Mesenchymal stem cell (in vitro differentiated cells and primary cell): ENCODE data around the gene MKS1.
A peak's percentile ranks its signal among the peaks of the same experiment; 100 is the strongest.

Experiments
- DNase-seq: peaks from one replicate; pipeline ENCODE4 v3.0.0-alpha.2; 2013
- H2AFZ ChIP-seq: one replicate; pipeline ENCODE4 v1.6.1; 2013; ENCODE audit warnings: low read depth, mild to moderate bottlenecking, control low read depth, inconsistent platforms, low read length, moderate library complexity
- H2AK5ac ChIP-seq: 2 replicates; pipeline ENCODE4 v1.6.1; 2013; ENCODE audit warnings: low read length, moderate library complexity, mild to moderate bottlenecking, inconsistent platforms; ENCODE audit not compliant: severe bottlenecking
- H2BK120ac ChIP-seq: one replicate; pipeline ENCODE4 v1.6.1; 2013; ENCODE audit warnings: low read depth, mild to moderate bottlenecking, inconsistent platforms, low read length, moderate library complexity
- H2BK12ac ChIP-seq, 2 experiments: one replicate each; pipeline ENCODE4 v1.6.1; 2013; ENCODE audit warnings: inconsistent platforms in 2 of 2, low read length in 2 of 2, mild to moderate bottlenecking in 2 of 2, moderate library complexity in 2 of 2, control low read depth in 1 of 2
- H2BK15ac ChIP-seq: one replicate; pipeline ENCODE4 v1.6.1; 2013; ENCODE audit warnings: mild to moderate bottlenecking, low read depth, inconsistent platforms; ENCODE audit not compliant: poor library complexity, severe bottlenecking
- H2BK5ac ChIP-seq: 2 replicates; pipeline ENCODE4 v1.6.1; 2013; ENCODE audit warnings: low read depth, mild to moderate bottlenecking, low read length, control low read depth, inconsistent platforms; ENCODE audit not compliant: poor library complexity, severe bottlenecking
- H3K14ac ChIP-seq, 2 experiments: one replicate each; pipeline ENCODE4 v1.6.1; 2013; ENCODE audit warnings: inconsistent platforms in 2 of 2, low read length in 2 of 2, control low read depth in 1 of 2, mild to moderate bottlenecking in 1 of 2, moderate library complexity in 1 of 2
- H3K18ac ChIP-seq, 2 experiments: one replicate each; pipeline ENCODE4 v1.6.1; 2013; ENCODE audit warnings: inconsistent platforms in 2 of 2, low read length in 2 of 2, control low read depth in 1 of 2, low read depth in 1 of 2, mild to moderate bottlenecking in 1 of 2
- H3K23ac ChIP-seq, 2 experiments: one replicate each; pipeline ENCODE4 v1.6.1; 2013; ENCODE audit warnings: inconsistent platforms in 2 of 2, low read length in 2 of 2, mild to moderate bottlenecking in 2 of 2, moderate library complexity in 2 of 2, control low read depth in 1 of 2
- H3K27ac ChIP-seq: 2 replicates; pipeline ENCODE4 v1.5.1; 2013; ENCODE audit warnings: mild to moderate bottlenecking, moderate library complexity, low read length, control low read depth, inconsistent platforms; ENCODE audit not compliant: poor library complexity, severe bottlenecking
- H3K27me3 ChIP-seq, 2 experiments: 2 replicates each; pipeline versions ENCODE4 v1.6.1 to v1.7.0; 2013; ENCODE audit warnings: low read length in 2 of 2, mild to moderate bottlenecking in 2 of 2, moderate library complexity in 2 of 2, control low read depth in 1 of 2, inconsistent platforms in 1 of 2; ENCODE audit not compliant: control insufficient read depth in 1 of 2, insufficient read depth in 1 of 2
- H3K36me3 ChIP-seq, 2 experiments: 2 replicates each; pipeline versions ENCODE4 v1.6.1 to v1.7.0; 2013; ENCODE audit warnings: low read length in 2 of 2, control low read depth in 1 of 2, inconsistent platforms in 1 of 2, low read depth in 1 of 2, mild to moderate bottlenecking in 1 of 2; ENCODE audit not compliant: insufficient read depth in 2 of 2, control insufficient read depth in 1 of 2
- H3K4ac ChIP-seq, 2 experiments: one replicate each; pipeline ENCODE4 v1.6.1; 2013; ENCODE audit warnings: inconsistent platforms in 2 of 2, low read length in 2 of 2, mild to moderate bottlenecking in 2 of 2, moderate library complexity in 2 of 2, control low read depth in 1 of 2, low read depth in 1 of 2
- H3K4me1 ChIP-seq: 2 replicates; pipeline ENCODE4 v1.6.1; 2013; ENCODE audit warnings: low read depth, low read length, control low read depth; ENCODE audit not compliant: control insufficient read depth, insufficient read depth
- H3K4me2 ChIP-seq: 2 replicates; pipeline ENCODE4 v1.6.1; 2013; ENCODE audit warnings: low read length, mild to moderate bottlenecking, inconsistent platforms; ENCODE audit not compliant: poor library complexity, severe bottlenecking
- H3K4me3 ChIP-seq, 2 experiments: 2 replicates each; pipeline versions ENCODE4 v1.5.1 to v1.7.0; 2013; ENCODE audit warnings: low read length in 2 of 2, mild to moderate bottlenecking in 2 of 2, control low read depth in 1 of 2, low read depth in 1 of 2; ENCODE audit not compliant: insufficient read depth in 1 of 2
- H3K79me1 ChIP-seq: replicated peaks from 2 replicates; pipeline ENCODE4 v1.6.1; 2013; ENCODE audit warnings: mild to moderate bottlenecking, control low read depth, low read length, inconsistent platforms; ENCODE audit not compliant: poor library complexity, severe bottlenecking
- H3K9ac ChIP-seq: 2 replicates; pipeline ENCODE4 v1.7.0; 2013; ENCODE audit warnings: mild to moderate bottlenecking, low read length, moderate library complexity
- H3K9me3 ChIP-seq: 2 replicates; pipeline ENCODE4 v1.7.0; 2013; ENCODE audit warnings: mild to moderate bottlenecking, low read length; ENCODE audit not compliant: control insufficient read depth
- H4K8ac ChIP-seq: one replicate; pipeline ENCODE4 v1.6.1; 2013; ENCODE audit warnings: inconsistent platforms, mild to moderate bottlenecking, low read length, moderate library complexity
- H4K91ac ChIP-seq: one replicate; pipeline ENCODE4 v1.6.1; 2013; ENCODE audit warnings: mild to moderate bottlenecking, low read length, inconsistent platforms
- WGBS: methylation state at CpG from one replicate; pipeline ENCODE4 v1.1.7; 2013; ENCODE audit warnings: mixed read lengths; 5-methylcytosine and 5-hydroxymethylcytosine counted together

The MKS1 gene

GRCh38 chr17:58161566-58161965 lies 57.5 kb downstream of the MKS1 start:
- no peak overlapping the region for H3K18ac ChIP-seq
- 69% methylated on average over 2 of the region's 3 CpGs for WGBS

GRCh38 chr17:58158181-58158580 lies 60.9 kb downstream of the MKS1 start:
- WGBS, result no CpG with 5 or more reads among the region's 2 CpGs
- Histone ChIP-seq H4K91ac (no peak overlapping the region), H3K14ac (no peak overlapping the region), H4K8ac (no peak overlapping the region), H2BK12ac (no peak overlapping the region), H3K27ac (no peak overlapping the region), H3K4me1 (peaks cover 7% of the 10 kb centered on the region), H3K4me2 (no peak overlapping the region), H3K23ac (no peak overlapping the region), H3K9me3 (no peaks in the 10 kb centered on the region), H2AK5ac (no peak overlapping the region), H2BK5ac (no peak overlapping the region), H3K27me3 (peaks cover 46 to 84% of the 10 kb centered on the region in 2 experiments), H3K4me3 (no peak overlapping the region), H3K18ac (no peak overlapping the region), H2AFZ (no peak overlapping the region), H3K36me3 (no peaks in the 10 kb centered on the region), H3K4ac (no peak overlapping the region), H3K9ac (no peak overlapping the region), H2BK120ac (no peak overlapping the region), H2BK15ac (no peak overlapping the region), H3K79me1 (no peaks in the 10 kb centered on the region)
- DNase-seq, result no peak

More at GRCh38 chr17:58161566-58161965, 57.5 kb downstream of the MKS1 start:
- H2AFZ ChIP-seq, result no peak overlapping the region
- H4K8ac ChIP-seq, result no peak overlapping the region
- H3K79me1 ChIP-seq, result no peaks in the 10 kb centered on the region
- no peak overlapping the region for H3K4me2 ChIP-seq
- no peak overlapping the region for H2BK5ac ChIP-seq
- H2AK5ac ChIP-seq, result no peak overlapping the region
- H3K4me1 ChIP-seq, result peaks cover 7% of the 10 kb centered on the region
- no peak overlapping the region for H3K27ac ChIP-seq
- H3K4me3 ChIP-seq, result no peak overlapping the region
- no peak overlapping the region for H3K4ac ChIP-seq
- H3K23ac ChIP-seq, result no peak overlapping the region
- H3K14ac ChIP-seq, result no peak overlapping the region
- no peak overlapping the region for H4K91ac ChIP-seq
- H2BK12ac ChIP-seq, result no peak overlapping the region
- no peak overlapping the region for H3K9ac ChIP-seq
- no peaks in the 10 kb centered on the region for H3K36me3 ChIP-seq
- no peak overlapping the region for H2BK15ac ChIP-seq
- H3K27me3 ChIP-seq, result peaks cover 34 to 70% of the 10 kb centered on the region in 2 experiments
- H2BK120ac ChIP-seq, result no peak overlapping the region
- no peak for DNase-seq
- H3K9me3 ChIP-seq, result no peaks in the 10 kb centered on the region

GRCh38 chr17:58156839-58157803 lies 61.9 kb downstream of the MKS1 start:
- no peak overlapping the region for H2BK15ac ChIP-seq
- no peak overlapping the region for H4K91ac ChIP-seq
- H3K4me2 ChIP-seq, result peak overlapping the region; percentile 31
- peaks cover 7% of the 10 kb centered on the region for H3K4me1 ChIP-seq
- no peak overlapping the region for H2AK5ac ChIP-seq
- WGBS, result 1% methylated on average over 65 of the region's 65 CpGs
- DNase-seq, result peak; percentile 3
- H3K4me3 ChIP-seq, result peak overlapping the region in 1 of 2 experiments; percentile 50
- no peaks in the 10 kb centered on the region for H3K36me3 ChIP-seq
- H3K9me3 ChIP-seq, result no peaks in the 10 kb centered on the region
- no peak overlapping the region for H3K4ac ChIP-seq
- H3K14ac ChIP-seq, result no peak overlapping the region
- H3K79me1 ChIP-seq, result no peaks in the 10 kb centered on the region
- H3K27ac ChIP-seq, result no peak overlapping the region
- no peak overlapping the region for H2AFZ ChIP-seq
- H3K27me3 ChIP-seq, result peaks cover 52 to 82% of the 10 kb centered on the region in 2 experiments
- no peak overlapping the region for H3K18ac ChIP-seq
- H2BK5ac ChIP-seq, result no peak overlapping the region
- no peak overlapping the region for H4K8ac ChIP-seq
- no peak overlapping the region for H3K9ac ChIP-seq
- no peak overlapping the region for H2BK12ac ChIP-seq
- H3K23ac ChIP-seq, result no peak overlapping the region
- H2BK120ac ChIP-seq, result no peak overlapping the region
